Activated naive CD8-positive, alpha-beta T cell treated with anti-CD3 and anti-CD28 coated beads for 36 hours (primary cell): Measurements from ENCODE around the gene LIMA1. TPM values are rescaled to one million over a fixed set of nuclear protein-coding genes. Genes with fewer than 3 reads are reported as not detected.
"Not testable (repeated sequence)": the region's sequence is repeated elsewhere in the genome, so short reads cannot be mapped to it uniquely, and the experiment has no call there.

ENCODE experiments used
- DNase-seq: peaks from one replicate; pipeline ENCODE4 v3.0.0; 2021
- H3K27ac Mint-ChIP-seq: one replicate; pipeline ENCODE4 v1.8.0; 2022; ENCODE audit warnings: mild to moderate bottlenecking, moderate library complexity, mixed read lengths
- H3K27me3 Mint-ChIP-seq: one replicate; pipeline ENCODE4 v1.8.0; 2022; ENCODE audit warnings: mild to moderate bottlenecking, mixed read lengths
- H3K36me3 Mint-ChIP-seq: one replicate; pipeline ENCODE4 v1.8.0; 2021; ENCODE audit warnings: mild to moderate bottlenecking, mixed read lengths
- H3K4me1 Mint-ChIP-seq: one replicate; pipeline ENCODE4 v1.8.0; 2021; ENCODE audit warnings: mixed read lengths
- H3K4me3 Mint-ChIP-seq: one replicate; pipeline ENCODE4 v1.8.0; 2022; ENCODE audit warnings: mild to moderate bottlenecking, moderate library complexity, mixed read lengths
- H3K9me3 Mint-ChIP-seq: one replicate; pipeline ENCODE4 v1.8.0; 2022; ENCODE audit warnings: mixed read lengths
- total RNA-seq, 2 experiments: library from RNA; stranded (reverse); gene quantifications; one replicate each; pipeline ENCODE4 v1.2.3, GENCODE V29; 2021

The LIMA1 gene
- total RNA-seq, 2 experiments from 2014 or later, result 27.8 to 28.1 TPM

GRCh38 chr12:50182461-50182860 is 100.9 kb downstream of the LIMA1 start:
- H3K36me3 Mint-ChIP-seq, result no peaks in the 10 kb centered on the region
- no peaks in the 10 kb centered on the region for H3K9me3 Mint-ChIP-seq
- peaks cover 13% of the 10 kb centered on the region for H3K4me1 Mint-ChIP-seq
- no peaks in the 10 kb centered on the region for H3K27me3 Mint-ChIP-seq
- no peak overlapping the region for H3K4me3 Mint-ChIP-seq
- H3K27ac Mint-ChIP-seq, result no peak overlapping the region
- no peak for DNase-seq

- no peaks in the 10 kb centered on the region for H3K9me3 Mint-ChIP-seq
- H3K36me3 Mint-ChIP-seq, result no peaks in the 10 kb centered on the region
- H3K4me3 Mint-ChIP-seq, result no peak overlapping the region
- H3K27ac Mint-ChIP-seq, result no peak overlapping the region
- DNase-seq, result no peak
- H3K27me3 Mint-ChIP-seq, result no peaks in the 10 kb centered on the region
- H3K4me1 Mint-ChIP-seq, result peaks cover 5% of the 10 kb centered on the region
Observed at GRCh38 chr12:50181691-50182090, 101.6 kb downstream of the LIMA1 start.

- no peak overlapping the region for H3K27ac Mint-ChIP-seq
- DNase-seq, result no peak
- H3K4me1 Mint-ChIP-seq, result no peaks in the 10 kb centered on the region
- no peaks in the 10 kb centered on the region for H3K36me3 Mint-ChIP-seq
- H3K4me3 Mint-ChIP-seq, result no peak overlapping the region
- H3K9me3 Mint-ChIP-seq, result no peaks in the 10 kb centered on the region
- no peaks in the 10 kb centered on the region for H3K27me3 Mint-ChIP-seq
Observed at GRCh38 chr12:50175716-50176026, 107.6 kb downstream of the LIMA1 start.

GRCh38 chr12:50174971-50175715 is 108.2 kb downstream of the LIMA1 start:
- DNase-seq, result no peak
- H3K36me3 Mint-ChIP-seq, result no peaks in the 10 kb centered on the region
- no peak overlapping the region for H3K27ac Mint-ChIP-seq
- no peak overlapping the region for H3K4me3 Mint-ChIP-seq
- H3K27me3 Mint-ChIP-seq, result no peaks in the 10 kb centered on the region
- H3K9me3 Mint-ChIP-seq, result no peaks in the 10 kb centered on the region
- H3K4me1 Mint-ChIP-seq, result no peaks in the 10 kb centered on the region

- Mint-ChIP-seq H3K27me3 (no peaks in the 10 kb centered on the region), H3K27ac (peak within 1 kb of the TSS; percentile 94), H3K4me3 (peak within 1 kb of the TSS; percentile 91), H3K36me3 (peaks cover 11% of the 10 kb centered on the region), H3K4me1 (peaks cover 29% of the 10 kb centered on the region), H3K9me3 (peaks cover 1% of the 10 kb centered on the region)
- peak; percentile 100 for DNase-seq
Observed at GRCh38 chr12:50167049-50167828, 116.1 kb downstream of the LIMA1 start, which contains the start of gene CERS5. Gene CERS5, minus strand, starts transcription at chr12:50167369. Its CDS starts 72 bp downstream, at chr12:50167297.

GRCh38 chr12:50166799-50167048 is 116.6 kb downstream of the LIMA1 start:
- peak; percentile 79 for DNase-seq
- peaks cover 11% of the 10 kb centered on the region for H3K36me3 Mint-ChIP-seq
- peaks cover 31% of the 10 kb centered on the region for H3K4me1 Mint-ChIP-seq
- H3K4me3 Mint-ChIP-seq, result peak overlapping the region; percentile 91
- H3K27me3 Mint-ChIP-seq, result no peaks in the 10 kb centered on the region
- peaks cover 1% of the 10 kb centered on the region for H3K9me3 Mint-ChIP-seq
- peak overlapping the region; percentile 94 for H3K27ac Mint-ChIP-seq

GRCh38 chr12:50164963-50165362 is 118.4 kb downstream of the LIMA1 start:
- peak overlapping the region; percentile 91 for H3K4me3 Mint-ChIP-seq
- H3K27ac Mint-ChIP-seq, result no peak overlapping the region
- DNase-seq, result no peak
- peaks cover 11% of the 10 kb centered on the region for H3K36me3 Mint-ChIP-seq
- H3K4me1 Mint-ChIP-seq, result peaks cover 39% of the 10 kb centered on the region
- H3K9me3 Mint-ChIP-seq, result peaks cover 1% of the 10 kb centered on the region
- H3K27me3 Mint-ChIP-seq, result no peaks in the 10 kb centered on the region

GRCh38 chr12:50162230-50162629 is 121.1 kb downstream of the LIMA1 start:
- Mint-ChIP-seq H3K27ac (peak overlapping the region; percentile 56), H3K27me3 (no peaks in the 10 kb centered on the region), H3K36me3 (peaks cover 19% of the 10 kb centered on the region), H3K4me3 (no peak overlapping the region), H3K4me1 (peaks cover 39% of the 10 kb centered on the region), H3K9me3 (peaks cover 1% of the 10 kb centered on the region)
- no peak for DNase-seq

- Mint-ChIP-seq H3K27me3 (no peaks in the 10 kb centered on the region), H3K4me1 (peaks cover 33% of the 10 kb centered on the region), H3K36me3 (peaks cover 12% of the 10 kb centered on the region), H3K27ac (no peak overlapping the region), H3K4me3 (no peak overlapping the region), H3K9me3 (no peaks in the 10 kb centered on the region)
- no peak for DNase-seq
Observed at GRCh38 chr12:50160643-50161042, 122.7 kb downstream of the LIMA1 start.

GRCh38 chr12:50157259-50157658 is 126.1 kb downstream of the LIMA1 start:
- DNase-seq, result no peak
- no peaks in the 10 kb centered on the region for H3K27me3 Mint-ChIP-seq
- H3K4me3 Mint-ChIP-seq, result no peak overlapping the region
- H3K4me1 Mint-ChIP-seq, result peaks cover 20% of the 10 kb centered on the region
- no peak overlapping the region for H3K27ac Mint-ChIP-seq
- H3K9me3 Mint-ChIP-seq, result no peaks in the 10 kb centered on the region
- H3K36me3 Mint-ChIP-seq, result peaks cover 8% of the 10 kb centered on the region

- DNase-seq, result no peak
- H3K36me3 Mint-ChIP-seq, result peaks cover 8% of the 10 kb centered on the region
- H3K4me3 Mint-ChIP-seq, result no peak overlapping the region
- H3K27ac Mint-ChIP-seq, result no peak overlapping the region
- H3K4me1 Mint-ChIP-seq, result peaks cover 18% of the 10 kb centered on the region
- H3K27me3 Mint-ChIP-seq, result no peaks in the 10 kb centered on the region
- H3K9me3 Mint-ChIP-seq, result no peaks in the 10 kb centered on the region
Observed at GRCh38 chr12:50156641-50157040, 126.7 kb downstream of the LIMA1 start.

GRCh38 chr12:50154947-50155346 is 128.4 kb downstream of the LIMA1 start:
- not testable (repeated sequence) for H3K36me3 Mint-ChIP-seq, H3K9me3 Mint-ChIP-seq, H3K27ac Mint-ChIP-seq, H3K27me3 Mint-ChIP-seq, H3K4me3 Mint-ChIP-seq, DNase-seq
- peaks cover 17% of the 10 kb centered on the region for H3K4me1 Mint-ChIP-seq

GRCh38 chr12:50151047-50151687 is 132.2 kb downstream of the LIMA1 start:
- Mint-ChIP-seq H3K4me1 (peaks cover 15% of the 10 kb centered on the region), H3K9me3 (no peaks in the 10 kb centered on the region), H3K27me3 (no peaks in the 10 kb centered on the region), H3K4me3 (no peak overlapping the region), H3K27ac (peak overlapping the region; percentile 12), H3K36me3 (no peaks in the 10 kb centered on the region)
- no peak for DNase-seq

- H3K4me3 Mint-ChIP-seq, result no peak overlapping the region
- no peaks in the 10 kb centered on the region for H3K9me3 Mint-ChIP-seq
- no peaks in the 10 kb centered on the region for H3K27me3 Mint-ChIP-seq
- no peak for DNase-seq
- no peaks in the 10 kb centered on the region for H3K36me3 Mint-ChIP-seq
- H3K4me1 Mint-ChIP-seq, result peaks cover 21% of the 10 kb centered on the region
- H3K27ac Mint-ChIP-seq, result peak overlapping the region; percentile 54
Observed at GRCh38 chr12:50149311-50149710, 134.0 kb downstream of the LIMA1 start.

- not testable (repeated sequence) for H3K27me3 Mint-ChIP-seq, H3K36me3 Mint-ChIP-seq, DNase-seq, H3K27ac Mint-ChIP-seq, H3K9me3 Mint-ChIP-seq, H3K4me3 Mint-ChIP-seq
- peaks cover 22% of the 10 kb centered on the region for H3K4me1 Mint-ChIP-seq
Observed at GRCh38 chr12:50148011-50148410, 135.3 kb downstream of the LIMA1 start.
